Right atrium auricular region (tissue), 2 donors: ENCODE data around the gene POU4F1. TPM values are rescaled to one million over a fixed set of nuclear protein-coding genes. Genes with fewer than 3 reads are reported as not detected.

ENCODE experiments used
- DNase-seq: peaks from one replicate; pipeline ENCODE4 v3.0.0-alpha.2; 2019; ENCODE audit warnings: low spot score
- H3K27ac ChIP-seq, 2 donors: fragments of 200-600 bp; sonication (generic); 1 replicate in 1 of 2; 2 replicates in 1 of 2; pipeline ENCODE4 v1.5.1; 2016 to 2019
- H3K27me3 ChIP-seq, 2 donors: fragments of 200-600 bp; sonication (generic); one replicate each; pipeline versions ENCODE4 v1.5.1 to v1.6.0; 2017 to 2019
- H3K36me3 ChIP-seq: fragments of 200-600 bp; sonication (generic); one replicate; pipeline ENCODE4 v1.5.1; 2016
- H3K4me1 ChIP-seq, 2 donors: fragments of 200-600 bp; sonication (generic); one replicate each; pipeline versions ENCODE4 v1.5.1 to v1.6.0; 2017 to 2019
- H3K4me3 ChIP-seq, 2 donors: fragments of 200-600 bp; sonication (generic); 1 replicate in 1 of 2; 2 replicates in 1 of 2; pipeline ENCODE4 v1.5.1; 2017 to 2019; ENCODE audit warnings: mild to moderate bottlenecking in 1 of 2, moderate library complexity in 1 of 2
- H3K9me3 ChIP-seq, 2 donors: fragments of 200-600 bp; sonication (generic); one replicate each; pipeline ENCODE4 v1.5.1; 2019
- CTCF ChIP-seq, 2 donors: fragments of 200-600 bp; sonication (generic); IDR thresholded peaks; one replicate each; pipeline ENCODE4 v1.5.1; 2019; ENCODE audit warnings: antibody characterized with exemption in 2 of 2
- total RNA-seq, 2 donors: library from RNA; depleted of rRNA; stranded (reverse); fragments of >200 nt; gene quantifications; one replicate each; pipeline ENCODE4 v1.1.0, GENCODE V29; 2016

The POU4F1 gene
- total RNA-seq, 2 donors from 2014 or later, result not detected

- Histone ChIP-seq H3K4me1 (peaks cover 0 to 55% of the 10 kb centered on the region in 2 donors), H3K4me3 (no peak overlapping the region), H3K9me3 (no peaks in the 10 kb centered on the region), H3K27me3 (peaks cover 72 to 86% of the 10 kb centered on the region in 2 donors), H3K27ac (no peak overlapping the region), H3K36me3 (no peaks in the 10 kb centered on the region)
- no peak for DNase-seq
- TF ChIP-seq CTCF (IDR thresholded peaks at IDR 0.05), result no peak
Observed at GRCh38 chr13:78604782-78605611, 1.6 kb upstream of the POU4F1 start.

GRCh38 chr13:78602561-78603239 lies 652 bp downstream of the POU4F1 start:
- H3K27me3 ChIP-seq, result peaks cover 72 to 75% of the 10 kb centered on the region in 2 donors
- H3K36me3 ChIP-seq, result no peaks in the 10 kb centered on the region
- H3K9me3 ChIP-seq, result no peaks in the 10 kb centered on the region
- DNase-seq, result no peak
- H3K4me1 ChIP-seq, result peaks cover 0 to 33% of the 10 kb centered on the region in 2 donors
- no peak for TF ChIP-seq CTCF (IDR thresholded peaks at IDR 0.05)
- no peak overlapping the region for H3K27ac ChIP-seq
- peak overlapping the region in 1 of 2 donors; percentile 39 for H3K4me3 ChIP-seq

- peaks cover 0 to 28% of the 10 kb centered on the region in 2 donors for H3K4me1 ChIP-seq
- DNase-seq, result no peak
Observed at GRCh38 chr13:78601874-78602560, 1.3 kb downstream of the POU4F1 start.

GRCh38 chr13:78601124-78601873 lies 2.1 kb downstream of the POU4F1 start:
- no peaks in the 10 kb centered on the region for H3K9me3 ChIP-seq
- H3K27me3 ChIP-seq, result peaks cover 73 to 75% of the 10 kb centered on the region in 2 donors
- no peak for DNase-seq
- peak overlapping the region in 1 of 2 donors; percentile 16 for H3K4me3 ChIP-seq
- TF ChIP-seq CTCF (IDR thresholded peaks at IDR 0.05), result no peak
- no peaks in the 10 kb centered on the region for H3K36me3 ChIP-seq
- no peak overlapping the region for H3K27ac ChIP-seq
- peaks cover 0 to 32% of the 10 kb centered on the region in 2 donors for H3K4me1 ChIP-seq

More at GRCh38 chr13:78601874-78602560, 1.3 kb downstream of the POU4F1 start:
- peaks cover 72 to 75% of the 10 kb centered on the region in 2 donors for H3K27me3 ChIP-seq
- H3K9me3 ChIP-seq, result no peaks in the 10 kb centered on the region
- no peak overlapping the region for H3K27ac ChIP-seq
- no peak for TF ChIP-seq CTCF (IDR thresholded peaks at IDR 0.05)
- peak overlapping the region in 1 of 2 donors; percentile 16 for H3K4me3 ChIP-seq
- no peaks in the 10 kb centered on the region for H3K36me3 ChIP-seq

- peaks cover 74 to 75% of the 10 kb centered on the region in 2 donors for H3K27me3 ChIP-seq
- no peaks in the 10 kb centered on the region for H3K9me3 ChIP-seq
- no peak overlapping the region for H3K27ac ChIP-seq
- no peak for DNase-seq
- no peak overlapping the region for H3K4me3 ChIP-seq
- no peak for TF ChIP-seq CTCF (IDR thresholded peaks at IDR 0.05)
- peaks cover 0 to 41% of the 10 kb centered on the region in 2 donors for H3K4me1 ChIP-seq
- H3K36me3 ChIP-seq, result no peaks in the 10 kb centered on the region
Observed at GRCh38 chr13:78600280-78600883, 3.0 kb downstream of the POU4F1 start.
